GM19467 (cell line): ENCODE measurements around the gene GPR158.
"Not testable (repeated sequence)": the region's sequence is repeated elsewhere in the genome, so short reads cannot be mapped to it uniquely, and the experiment has no call there.

Experiments
- ATAC-seq: cut with Tn5 transposase; IDR thresholded peaks from one replicate; pipeline ENCODE4 v1.9.1; 2021; ENCODE audit warnings: mild to moderate bottlenecking, moderate library complexity; ENCODE audit not compliant: unreplicated experiment

Gene GPR158, protein sequence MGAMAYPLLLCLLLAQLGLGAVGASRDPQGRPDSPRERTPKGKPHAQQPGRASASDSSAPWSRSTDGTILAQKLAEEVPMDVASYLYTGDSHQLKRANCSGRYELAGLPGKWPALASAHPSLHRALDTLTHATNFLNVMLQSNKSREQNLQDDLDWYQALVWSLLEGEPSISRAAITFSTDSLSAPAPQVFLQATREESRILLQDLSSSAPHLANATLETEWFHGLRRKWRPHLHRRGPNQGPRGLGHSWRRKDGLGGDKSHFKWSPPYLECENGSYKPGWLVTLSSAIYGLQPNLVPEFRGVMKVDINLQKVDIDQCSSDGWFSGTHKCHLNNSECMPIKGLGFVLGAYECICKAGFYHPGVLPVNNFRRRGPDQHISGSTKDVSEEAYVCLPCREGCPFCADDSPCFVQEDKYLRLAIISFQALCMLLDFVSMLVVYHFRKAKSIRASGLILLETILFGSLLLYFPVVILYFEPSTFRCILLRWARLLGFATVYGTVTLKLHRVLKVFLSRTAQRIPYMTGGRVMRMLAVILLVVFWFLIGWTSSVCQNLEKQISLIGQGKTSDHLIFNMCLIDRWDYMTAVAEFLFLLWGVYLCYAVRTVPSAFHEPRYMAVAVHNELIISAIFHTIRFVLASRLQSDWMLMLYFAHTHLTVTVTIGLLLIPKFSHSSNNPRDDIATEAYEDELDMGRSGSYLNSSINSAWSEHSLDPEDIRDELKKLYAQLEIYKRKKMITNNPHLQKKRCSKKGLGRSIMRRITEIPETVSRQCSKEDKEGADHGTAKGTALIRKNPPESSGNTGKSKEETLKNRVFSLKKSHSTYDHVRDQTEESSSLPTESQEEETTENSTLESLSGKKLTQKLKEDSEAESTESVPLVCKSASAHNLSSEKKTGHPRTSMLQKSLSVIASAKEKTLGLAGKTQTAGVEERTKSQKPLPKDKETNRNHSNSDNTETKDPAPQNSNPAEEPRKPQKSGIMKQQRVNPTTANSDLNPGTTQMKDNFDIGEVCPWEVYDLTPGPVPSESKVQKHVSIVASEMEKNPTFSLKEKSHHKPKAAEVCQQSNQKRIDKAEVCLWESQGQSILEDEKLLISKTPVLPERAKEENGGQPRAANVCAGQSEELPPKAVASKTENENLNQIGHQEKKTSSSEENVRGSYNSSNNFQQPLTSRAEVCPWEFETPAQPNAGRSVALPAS (N-terminal part only)

DNA sequence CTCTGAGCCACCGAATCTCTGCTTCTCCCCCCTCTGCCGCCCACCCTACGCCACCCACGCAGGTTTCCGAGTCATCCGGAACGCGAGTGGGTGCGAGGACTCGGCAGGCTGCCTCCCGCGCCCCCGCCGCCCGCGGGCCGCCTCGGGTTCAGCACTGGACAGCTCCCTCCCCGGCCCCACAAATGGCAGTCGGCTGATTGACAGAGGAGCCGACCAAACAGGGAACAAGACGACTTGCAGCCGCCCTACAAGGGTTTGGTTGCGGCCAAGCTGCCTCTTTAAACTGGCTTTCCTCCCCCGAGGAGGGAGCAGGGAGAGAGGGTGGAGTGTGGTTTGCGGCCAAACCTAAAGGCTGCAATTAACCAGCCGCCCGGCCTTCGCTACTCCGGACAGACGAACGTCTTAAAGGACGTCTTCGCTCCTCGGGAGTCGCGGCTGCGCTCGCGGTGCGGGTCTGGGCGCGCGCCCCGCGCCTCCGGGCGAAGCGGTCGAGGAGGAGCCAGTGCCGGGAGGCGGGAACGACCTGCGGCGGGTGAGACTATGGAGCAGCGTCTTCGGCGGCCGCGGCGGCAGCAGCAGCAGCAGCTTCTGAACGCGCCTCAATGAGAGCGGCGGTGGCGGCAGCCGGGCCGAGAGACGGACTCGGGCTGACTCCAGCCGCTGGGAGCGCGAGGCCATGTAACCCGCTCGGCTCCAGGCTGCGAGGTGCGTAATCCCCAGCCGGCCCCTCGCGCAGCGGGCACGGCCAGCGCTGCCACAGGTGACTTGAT is at the start of gene GPR158:
TSS of gene GPR158 (plus strand) at position 541 of the 770 bp plus-strand sequence. CDS start 420 bp downstream, outside the sequence.
- ATAC-seq = no peak

- ATAC-seq = no peak
Observed at GRCh38 chr10:25125201-25125611, 49.6 kb upstream of the GPR158 start.

DNA sequence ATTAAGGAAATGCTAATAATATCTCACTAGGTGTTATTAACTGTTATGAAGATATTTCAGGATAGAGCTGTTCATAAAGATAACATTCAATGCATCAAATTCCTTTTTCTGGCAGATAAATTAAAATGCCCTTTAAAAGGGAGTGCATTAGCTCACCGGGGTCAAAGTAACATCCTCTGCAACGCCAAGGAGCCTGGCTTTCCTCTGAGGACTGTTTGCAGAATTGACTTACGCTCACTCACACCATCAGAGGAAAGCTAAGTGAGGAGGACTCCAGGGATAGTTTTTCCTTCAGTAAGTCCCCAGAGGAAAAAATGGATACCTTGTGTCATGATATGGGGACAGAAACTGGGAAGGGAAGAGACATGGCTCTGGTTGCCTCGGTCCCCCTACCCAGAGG is 45.2 kb upstream of the GPR158 start:
- no peak for ATAC-seq

- ATAC-seq = no peak
Observed at GRCh38 chr10:25130906-25131305, 43.9 kb upstream of the GPR158 start.

GRCh38 chr10:25142116-25142864 is 32.5 kb upstream of the GPR158 start:
- no peak for ATAC-seq

DNA sequence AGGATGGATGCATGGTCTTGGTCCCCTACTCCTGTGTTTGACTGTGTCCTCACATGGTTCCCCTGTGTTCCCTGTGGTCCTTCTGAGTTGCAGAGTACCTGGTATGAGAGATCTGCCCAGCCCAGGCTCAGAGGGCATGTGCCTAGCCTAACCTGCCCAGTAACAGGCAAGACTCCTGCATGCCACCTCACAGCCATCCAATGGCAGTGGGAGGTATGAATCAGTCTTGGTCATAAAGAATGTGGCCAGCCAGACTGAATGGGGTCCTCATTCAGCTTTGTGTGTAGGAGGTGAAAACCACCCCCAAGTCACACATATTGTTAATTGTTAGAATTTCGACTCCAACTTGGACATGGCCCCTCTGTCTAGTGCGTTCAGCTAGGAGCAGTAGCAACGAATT is 17.2 kb upstream of the GPR158 start:
- ATAC-seq = no peak

- no peak for ATAC-seq
Observed at GRCh38 chr10:25159591-25159990, 15.2 kb upstream of the GPR158 start.

DNA sequence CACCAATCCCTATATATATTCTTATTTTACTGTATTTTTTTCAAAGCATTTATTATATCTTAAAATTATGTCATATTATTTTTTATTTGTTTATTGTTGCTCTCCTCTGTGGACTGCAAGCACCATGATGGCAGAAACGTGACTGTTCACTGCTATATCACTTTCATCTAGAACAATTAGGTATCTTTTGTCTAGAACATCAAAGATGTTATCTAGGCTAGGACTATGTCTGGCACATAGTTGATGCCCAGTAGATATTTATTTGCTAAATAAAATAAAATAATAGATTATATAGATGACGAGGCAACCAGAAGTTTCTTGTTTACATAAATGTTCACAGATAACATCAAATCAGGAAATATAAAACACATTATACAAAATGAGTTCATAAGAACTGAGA is 12.4 kb upstream of the GPR158 start:
- no peak for ATAC-seq

DNA sequence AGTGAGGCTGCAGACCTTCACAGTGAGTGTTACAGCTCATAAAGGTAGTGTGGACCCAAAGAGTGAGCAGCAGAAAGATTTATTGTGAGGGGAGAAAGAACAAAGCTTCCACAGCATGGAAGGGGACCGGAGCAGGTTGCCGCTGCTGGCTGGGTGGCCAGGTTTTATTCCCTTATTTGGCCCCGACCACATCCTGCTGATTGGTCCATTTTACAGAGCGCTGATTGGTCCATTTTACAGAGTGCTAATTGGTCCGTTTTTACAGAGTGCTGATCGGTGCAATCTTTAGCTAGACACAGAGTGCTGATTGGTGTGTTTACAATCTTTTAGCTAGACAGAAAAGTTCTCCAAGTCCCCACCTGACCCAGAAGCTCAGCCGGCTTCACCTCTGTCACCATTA is 11.3 kb upstream of the GPR158 start:
- ATAC-seq = not testable (repeated sequence)

DNA sequence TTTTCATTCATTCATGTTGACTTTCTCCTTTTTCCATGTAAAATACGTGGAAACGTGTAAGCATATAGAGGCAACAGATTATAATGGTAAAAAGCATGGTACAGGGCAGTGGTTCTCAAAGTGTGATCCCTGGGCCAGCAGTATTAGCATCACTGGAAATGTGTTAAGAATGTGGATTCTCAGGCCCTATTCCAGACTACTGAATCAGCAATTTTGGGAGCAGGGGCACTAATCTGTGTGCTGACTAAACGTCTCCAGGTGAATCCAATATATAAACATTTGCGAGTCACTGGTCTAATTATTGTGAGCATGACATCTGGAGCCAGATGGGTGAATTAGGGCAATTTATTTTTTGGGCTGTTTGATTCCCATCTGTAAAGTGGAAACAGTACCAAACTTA is 5.1 kb upstream of the GPR158 start:
- no peak for ATAC-seq

GRCh38 chr10:25170627-25171026 is 4.2 kb upstream of the GPR158 start:
- ATAC-seq = no peak

DNA sequence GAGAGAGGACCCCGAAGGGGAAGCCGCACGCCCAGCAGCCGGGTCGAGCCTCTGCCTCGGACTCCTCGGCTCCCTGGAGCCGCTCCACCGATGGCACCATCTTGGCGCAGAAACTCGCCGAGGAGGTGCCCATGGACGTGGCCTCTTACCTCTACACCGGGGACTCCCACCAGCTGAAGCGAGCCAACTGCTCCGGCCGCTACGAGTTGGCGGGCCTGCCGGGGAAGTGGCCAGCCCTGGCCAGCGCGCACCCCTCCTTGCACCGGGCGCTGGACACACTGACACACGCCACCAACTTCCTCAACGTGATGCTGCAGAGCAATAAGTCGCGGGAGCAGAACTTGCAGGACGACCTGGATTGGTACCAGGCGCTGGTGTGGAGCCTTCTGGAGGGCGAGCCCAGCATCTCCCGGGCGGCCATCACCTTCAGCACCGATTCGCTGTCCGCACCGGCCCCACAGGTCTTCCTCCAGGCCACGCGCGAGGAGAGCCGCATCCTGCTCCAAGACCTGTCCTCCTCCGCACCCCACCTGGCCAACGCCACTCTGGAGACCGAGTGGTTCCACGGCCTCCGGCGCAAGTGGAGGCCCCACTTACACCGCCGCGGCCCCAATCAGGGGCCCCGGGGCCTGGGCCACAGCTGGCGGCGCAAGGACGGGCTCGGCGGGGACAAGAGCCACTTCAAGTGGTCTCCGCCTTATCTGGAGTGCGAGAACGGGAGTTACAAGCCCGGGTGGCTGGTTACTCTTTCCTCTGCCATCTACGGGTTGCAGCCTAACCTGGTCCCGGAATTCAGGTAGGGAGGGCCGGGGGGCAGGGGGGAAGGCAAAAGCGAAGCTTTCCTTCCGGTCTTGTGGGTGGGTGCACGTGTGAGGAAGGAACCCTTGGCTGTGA is 973 bp downstream of the GPR158 start:
- no peak for ATAC-seq

DNA sequence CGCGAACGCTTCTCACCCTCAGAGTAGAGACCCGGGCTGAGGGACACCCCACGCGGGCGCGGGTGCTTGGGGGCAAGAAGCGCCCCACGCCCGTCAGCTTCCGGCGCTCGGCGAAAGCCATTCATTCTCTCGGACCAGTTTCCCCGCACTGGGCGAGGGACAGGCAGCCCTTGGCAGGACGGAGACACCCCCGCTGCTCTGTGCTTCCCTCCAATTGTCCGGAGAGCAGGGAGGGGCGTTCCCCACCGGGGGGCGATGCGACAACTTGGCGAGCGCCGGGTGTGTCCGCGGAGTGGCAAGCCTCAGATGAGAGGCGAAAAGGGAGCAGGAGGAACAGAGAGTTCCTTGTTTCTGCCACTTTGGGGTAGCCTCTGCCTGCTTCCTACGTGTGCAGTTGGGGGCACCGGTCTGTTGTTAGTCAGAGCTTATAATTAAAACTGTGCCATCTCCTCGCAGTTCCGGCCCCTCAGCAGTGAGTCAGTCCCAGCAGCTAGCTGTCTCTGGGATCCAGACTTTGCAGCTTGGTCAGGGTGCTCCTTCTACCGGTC is 1.7 kb downstream of the GPR158 start:
- no peak for ATAC-seq

DNA sequence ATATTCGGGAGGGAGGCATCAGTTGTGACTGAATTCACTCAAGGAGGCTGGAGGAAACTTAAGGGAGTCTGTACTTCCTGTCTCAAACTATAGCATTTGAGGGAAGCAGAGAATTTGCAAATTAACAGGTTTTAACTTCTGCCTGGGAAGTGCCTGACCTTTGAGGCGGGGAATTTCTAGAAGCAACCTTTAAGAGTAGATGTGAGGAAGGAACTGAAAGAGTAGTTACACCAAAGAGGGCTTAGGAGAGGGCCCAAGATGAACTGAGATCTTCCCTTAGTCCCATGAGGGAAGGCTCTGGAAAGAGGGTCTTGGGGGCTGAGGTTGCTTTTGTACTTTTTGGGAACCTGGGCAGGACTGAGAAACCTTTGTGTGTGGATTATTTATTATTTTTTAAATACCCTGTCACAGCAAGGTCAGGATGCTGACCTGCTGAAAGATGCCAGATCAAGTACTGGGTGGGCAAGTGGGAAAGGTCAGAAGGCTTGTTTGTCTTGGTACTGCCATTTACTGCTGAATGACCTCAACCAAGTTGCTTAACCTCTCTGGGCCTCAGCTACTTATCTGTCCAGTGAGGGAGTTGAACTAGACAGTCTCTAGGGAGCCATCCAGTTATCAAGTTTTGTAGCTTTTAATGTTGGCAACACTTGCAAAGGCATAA is 2.4 kb downstream of the GPR158 start:
- no peak for ATAC-seq

GRCh38 chr10:25177754-25178135 is 2.9 kb downstream of the GPR158 start:
- no peak for ATAC-seq

DNA sequence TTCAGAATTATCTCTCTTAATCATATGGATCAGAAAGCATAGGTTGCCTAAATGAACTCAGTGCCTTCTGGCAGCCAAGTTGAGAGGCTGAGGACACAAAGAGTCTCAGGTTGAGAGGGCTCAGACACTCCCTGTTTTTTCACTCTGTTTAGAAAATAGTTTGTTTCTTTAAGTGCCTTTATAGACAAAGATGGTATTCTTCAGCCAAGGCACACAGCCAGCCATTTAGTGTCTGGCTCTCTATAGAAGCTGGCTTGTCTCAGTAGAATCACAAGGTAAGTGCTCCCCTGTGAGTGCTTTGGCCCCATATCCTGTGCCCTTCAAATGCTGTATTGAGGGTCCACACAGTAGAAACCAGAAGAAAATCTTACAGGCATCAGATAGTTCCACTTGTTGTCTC is 3.6 kb downstream of the GPR158 start:
- no peak for ATAC-seq

DNA sequence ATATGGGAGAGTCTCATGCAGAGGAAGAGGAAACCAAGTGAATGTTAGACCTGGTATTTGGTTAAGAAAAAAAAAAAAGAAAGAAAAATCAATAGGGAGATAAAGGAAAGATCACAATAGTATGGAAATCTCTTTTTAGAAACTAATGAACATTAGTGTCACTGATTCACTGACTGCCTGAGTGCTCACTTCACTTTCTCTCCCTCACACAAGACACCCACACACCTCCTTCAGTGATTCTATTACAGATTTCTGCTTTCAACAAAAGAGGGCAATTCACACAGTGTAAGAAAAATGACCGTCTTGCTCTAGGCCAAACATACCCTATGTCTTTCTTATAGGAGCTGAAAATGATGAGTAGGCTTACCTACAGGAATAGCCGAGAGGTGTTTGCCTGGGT is 6.0 kb downstream of the GPR158 start:
- no peak for ATAC-seq

GRCh38 chr10:25182636-25183035 is 7.8 kb downstream of the GPR158 start:
- ATAC-seq = no peak
